A549 (cell line): ENCODE results near the gene RAB3IL1. TPM values are rescaled to one million over a fixed set of nuclear protein-coding genes. Genes with fewer than 3 reads are reported as not detected.

Experiments
- ATAC-seq, 2 experiments: fragments of 200-7000 bp in 1 of 2; fragments of >200 bp in 1 of 2; cut with Nextera tagmentation in 1 of 2; cut with Tn5 transposase in 1 of 2; 3 replicates each; pipeline versions ENCODE4 v1.8.0 to v1.9.1; 2018 to 2020; ENCODE audit warnings: mild to moderate bottlenecking in 1 of 2, moderate library complexity in 1 of 2
- CTCF ChIA-PET: fragments of 300-600 bp; sonication (Branson Sonifier 250); formaldehyde crosslinking; extraction: SDS; loops from one replicate; lab custom pipeline; 2021; ENCODE audit warnings: antibody characterized with exemption, inconsistent platforms; lab: Yijun Ruan, JAX
- POLR2A ChIA-PET: fragments of 350-600 bp; formaldehyde crosslinking; extraction: SDS; loops from one replicate; lab custom pipeline; 2021; ENCODE audit warnings: antibody characterized with exemption, inconsistent platforms; lab: Yijun Ruan, JAX
- DNase-seq, 2 experiments: peaks; one replicate each; pipeline versions ENCODE4 v3.0.0 to v3.0.0-alpha.2; 2011 to 2016; ENCODE audit warnings: low read depth in 1 of 2, low spot score in 1 of 2
- FAIRE-seq: peaks from 2 replicates; lab custom pipeline; 2011; peaks lifted over from hg19 to GRCh38; lab: Jason Lieb, UNC
- H3K27ac ChIP-seq, 2 experiments: fragments of >200 bp; sonication (Bioruptor Twin); formaldehyde crosslinking; 3 replicates each; pipeline ENCODE4 v1.5.1; 2016 to 2017
- H3K4me1 ChIP-seq: fragments of >200 bp; sonication (Bioruptor Twin); formaldehyde crosslinking; 3 replicates; pipeline ENCODE4 v1.6.1; 2016
- H3K4me2 ChIP-seq: fragments of >200 bp; sonication (Bioruptor Twin); formaldehyde crosslinking; 3 replicates; pipeline ENCODE4 v1.6.1; 2016
- H3K4me3 ChIP-seq: fragments of >200 bp; sonication (Bioruptor Twin); formaldehyde crosslinking; 3 replicates; pipeline ENCODE4 v1.5.1; 2016
- H3K9me3 ChIP-seq: fragments of >200 bp; sonication (Bioruptor Twin); formaldehyde crosslinking; 3 replicates; pipeline ENCODE4 v1.6.1; 2016
- CBX8 ChIP-seq: fragments of 200-600 bp; sonication (generic); IDR thresholded peaks from 2 replicates; pipeline ENCODE4 v1.6.1; 2016
- CHD4 ChIP-seq: fragments of 200-600 bp; sonication (generic); IDR thresholded peaks from 2 replicates; pipeline ENCODE4 v1.6.1; 2016; ENCODE audit warnings: antibody characterized with exemption, mild to moderate bottlenecking, borderline replicate concordance
- ESRRA ChIP-seq: fragments of 150-350 bp; IDR thresholded peaks from 2 replicates; pipeline ENCODE4 v1.6.1; 2014; ENCODE audit warnings: mild to moderate bottlenecking, low read length, borderline replicate concordance
- FOXS1 ChIP-seq: fragments of 250-450 bp; sonication (Bioruptor Pico); IDR thresholded peaks from 2 replicates; pipeline ENCODE4 v1.5.0; 2020; ENCODE audit warnings: mild to moderate bottlenecking, moderate library complexity
- HOXB13 ChIP-seq: fragments of 250-450 bp; sonication (Bioruptor Pico); IDR thresholded peaks from 2 replicates; pipeline ENCODE4 v1.5.0; 2020; ENCODE audit warnings: low read depth, mild to moderate bottlenecking, moderate library complexity
- HOXB5 ChIP-seq: fragments of 250-450 bp; sonication (Bioruptor Pico); IDR thresholded peaks from 2 replicates; pipeline ENCODE4 v1.5.0; 2020; ENCODE audit warnings: mild to moderate bottlenecking, moderate library complexity
- JUN ChIP-seq, 2 experiments: fragments of >200 bp; sonication (Bioruptor Twin); formaldehyde crosslinking; IDR thresholded peaks; 2 replicates in 1 of 2; 3 replicates in 1 of 2; pipeline ENCODE4 v1.6.1; 2016 to 2017
- NFE2L2 ChIP-seq: fragments of 150-350 bp; conservative IDR thresholded peaks from 2 replicates; pipeline ENCODE4 v1.6.1; 2014; ENCODE audit warnings: low read length
- PHF8 ChIP-seq: fragments of 200-600 bp; sonication (generic); IDR thresholded peaks from 2 replicates; pipeline ENCODE4 v1.6.1; 2016; ENCODE audit warnings: low read depth, mild to moderate bottlenecking, antibody characterized with exemption, moderate library complexity, borderline replicate concordance
- POLR2AphosphoS2 ChIP-seq: conservative IDR thresholded peaks from 2 replicates; pipeline ENCODE4 v1.6.1; 2012; ENCODE audit warnings: low read length, improper control_type of control experiment, inconsistent platforms
- RCOR1 ChIP-seq: fragments of 150-350 bp; IDR thresholded peaks from 2 replicates; pipeline ENCODE4 v1.6.1; 2014; ENCODE audit warnings: antibody characterized with exemption, low read length, low read depth
- RFX5 ChIP-seq: fragments of 450-650 bp; IDR thresholded peaks from 2 replicates; pipeline ENCODE4 v1.7.1; 2014; ENCODE audit warnings: antibody characterized with exemption, mild to moderate bottlenecking, moderate library complexity
- SREBF2 ChIP-seq: fragments of 450-650 bp; IDR thresholded peaks from 2 replicates; pipeline ENCODE4 v1.6.1; 2014; ENCODE audit warnings: mild to moderate bottlenecking, moderate library complexity
- ZNF302 ChIP-seq: fragments of 250-450 bp; sonication (Bioruptor Pico); IDR thresholded peaks from 2 replicates; pipeline ENCODE4 v1.9.0; 2021; ENCODE audit warnings: inconsistent platforms, mild to moderate bottlenecking, moderate library complexity
- WGBS: methylation state at CpG from one replicate; pipeline ENCODE4 v1.1.6; 2017; ENCODE audit errors: missing lambda C conversion rate; 5-methylcytosine and 5-hydroxymethylcytosine counted together
- polyA plus RNA-seq, 4 experiments: library from polyadenylated mRNA; depleted of rRNA in 3 of 4; stranded (reverse); fragments of >200 nt; fragmentation: RNase III in 1 of 4; extraction: RNeasy Plus Mini Kit Qiagen cat#74134 plus additional on column Dnase treatment in 1 of 4; gene quantifications; 2 replicates in 3 of 4; 3 replicates in 1 of 4; pipeline ENCODE4 v1.2.3, GENCODE V29; 2011 to 2017
- TF ChIP-seq, protein P1 (sequence below): IDR thresholded peaks from 2 replicates; pipeline ENCODE4 v1.6.1; 2012
- TF ChIP-seq, protein P2 (sequence below): fragments of 250-450 bp; sonication (Bioruptor Pico); IDR thresholded peaks from 2 replicates; pipeline ENCODE4 v1.5.0; 2021; ENCODE audit warnings: mild to moderate bottlenecking, moderate library complexity, borderline replicate concordance
- TF ChIP-seq, protein P3 (sequence below): fragments of 150-350 bp; IDR thresholded peaks from 2 replicates; pipeline ENCODE4 v1.6.1; 2014; ENCODE audit warnings: low read depth, mild to moderate bottlenecking, low read length
- TF ChIP-seq, protein P4 (sequence below): fragments of 200-600 bp; sonication (generic); IDR thresholded peaks from 2 replicates; pipeline ENCODE4 v1.6.1; 2016; ENCODE audit warnings: antibody characterized with exemption, mild to moderate bottlenecking, moderate library complexity

RAB3IL1 gene
- polyA plus RNA-seq, 2 of the 4 experiments (the other 2 are of a cell fraction): 5.8 to 6.2 TPM

DNA sequence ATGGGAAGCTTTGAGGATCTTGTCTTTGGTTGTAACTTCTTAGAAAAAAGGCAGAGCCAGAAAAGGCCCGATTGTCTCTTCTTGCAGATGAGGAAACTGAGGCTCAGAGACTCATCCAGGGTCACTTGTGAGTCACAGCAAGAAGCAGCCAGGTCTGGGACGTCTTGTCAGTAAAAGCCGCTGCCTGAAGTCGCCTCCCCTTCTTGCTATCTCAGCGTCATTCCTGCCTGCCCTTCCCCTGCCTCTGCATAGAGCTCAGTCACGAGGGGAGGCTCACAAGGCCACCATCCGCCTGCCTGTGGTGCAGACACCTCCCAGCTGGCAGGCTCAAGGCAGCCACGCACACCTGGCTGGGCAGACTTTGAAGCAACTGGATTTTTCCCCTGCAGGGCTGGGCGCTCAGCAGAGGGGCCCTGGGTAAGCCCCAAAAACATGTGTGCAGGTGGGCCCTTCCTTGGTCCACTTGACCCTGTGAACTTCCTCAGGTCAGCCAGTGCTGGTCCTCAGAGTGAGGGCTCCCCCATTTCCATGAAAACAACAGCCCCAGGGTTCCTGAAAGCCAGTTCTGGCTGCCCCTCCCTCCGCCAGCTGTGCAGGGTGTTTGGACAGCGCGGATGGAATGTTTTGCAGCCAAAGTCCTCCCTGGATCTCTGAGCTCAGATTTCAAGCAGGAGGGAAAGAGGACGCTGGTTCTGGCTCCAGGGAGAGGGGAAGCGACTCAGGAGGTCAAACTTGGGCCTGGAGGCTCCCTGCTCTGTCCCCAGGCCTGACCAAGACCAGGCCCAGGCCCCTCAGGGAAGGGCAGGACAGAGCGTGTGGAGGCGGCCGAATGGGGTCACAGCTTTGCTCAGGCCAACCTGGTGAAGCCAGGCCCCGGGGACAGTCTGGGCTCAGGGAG, 6.0 kb upstream of the RAB3IL1 start:
- WGBS: 60% methylated on average over 17 of the region's 18 CpGs
- ChIA-PET CTCF (interaction anchor here (0.7 to 6.1 kb wide), 6 partner anchors 13 to 184 kb away, joined by 4 to 60 read pairs (median 16); no protein-coding TSS in a partner anchor), POLR2A (no interaction called here)
- peak overlapping the region; percentile 31 to 53; a peak in 4 of 6 replicates for H3K27ac ChIP-seq
- no peak for TF ChIP-seq CBX8
- no peak for TF ChIP-seq SREBF2
- no peak for TF ChIP-seq POLR2AphosphoS2
- TF ChIP-seq, protein P1, sequence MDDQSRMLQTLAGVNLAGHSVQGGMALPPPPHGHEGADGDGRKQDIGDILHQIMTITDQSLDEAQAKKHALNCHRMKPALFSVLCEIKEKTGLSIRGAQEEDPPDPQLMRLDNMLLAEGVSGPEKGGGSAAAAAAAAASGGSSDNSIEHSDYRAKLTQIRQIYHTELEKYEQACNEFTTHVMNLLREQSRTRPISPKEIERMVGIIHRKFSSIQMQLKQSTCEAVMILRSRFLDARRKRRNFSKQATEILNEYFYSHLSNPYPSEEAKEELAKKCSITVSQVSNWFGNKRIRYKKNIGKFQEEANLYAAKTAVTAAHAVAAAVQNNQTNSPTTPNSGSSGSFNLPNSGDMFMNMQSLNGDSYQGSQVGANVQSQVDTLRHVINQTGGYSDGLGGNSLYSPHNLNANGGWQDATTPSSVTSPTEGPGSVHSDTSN: no peak
- TF ChIP-seq ESRRA: no peak
- TF ChIP-seq, protein P2, sequence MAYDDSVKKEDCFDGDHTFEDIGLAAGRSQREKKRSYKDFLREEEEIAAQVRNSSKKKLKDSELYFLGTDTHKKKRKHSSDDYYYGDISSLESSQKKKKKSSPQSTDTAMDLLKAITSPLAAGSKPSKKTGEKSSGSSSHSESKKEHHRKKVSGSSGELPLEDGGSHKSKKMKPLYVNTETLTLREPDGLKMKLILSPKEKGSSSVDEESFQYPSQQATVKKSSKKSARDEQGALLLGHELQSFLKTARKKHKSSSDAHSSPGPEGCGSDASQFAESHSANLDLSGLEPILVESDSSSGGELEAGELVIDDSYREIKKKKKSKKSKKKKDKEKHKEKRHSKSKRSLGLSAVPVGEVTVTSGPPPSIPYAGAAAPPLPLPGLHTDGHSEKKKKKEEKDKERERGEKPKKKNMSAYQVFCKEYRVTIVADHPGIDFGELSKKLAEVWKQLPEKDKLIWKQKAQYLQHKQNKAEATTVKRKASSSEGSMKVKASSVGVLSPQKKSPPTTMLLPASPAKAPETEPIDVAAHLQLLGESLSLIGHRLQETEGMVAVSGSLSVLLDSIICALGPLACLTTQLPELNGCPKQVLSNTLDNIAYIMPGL (CRISPR knock-in tag): no peak
- no peak for TF ChIP-seq FOXS1 (CRISPR knock-in tag)
- TF ChIP-seq HOXB5 (CRISPR knock-in tag): no peak
- TF ChIP-seq PHF8: no peak
- TF ChIP-seq, protein P3, sequence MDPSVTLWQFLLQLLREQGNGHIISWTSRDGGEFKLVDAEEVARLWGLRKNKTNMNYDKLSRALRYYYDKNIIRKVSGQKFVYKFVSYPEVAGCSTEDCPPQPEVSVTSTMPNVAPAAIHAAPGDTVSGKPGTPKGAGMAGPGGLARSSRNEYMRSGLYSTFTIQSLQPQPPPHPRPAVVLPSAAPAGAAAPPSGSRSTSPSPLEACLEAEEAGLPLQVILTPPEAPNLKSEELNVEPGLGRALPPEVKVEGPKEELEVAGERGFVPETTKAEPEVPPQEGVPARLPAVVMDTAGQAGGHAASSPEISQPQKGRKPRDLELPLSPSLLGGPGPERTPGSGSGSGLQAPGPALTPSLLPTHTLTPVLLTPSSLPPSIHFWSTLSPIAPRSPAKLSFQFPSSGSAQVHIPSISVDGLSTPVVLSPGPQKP: no peak
- no peak for TF ChIP-seq RCOR1
- TF ChIP-seq ZNF302 (CRISPR knock-in tag): no peak
- no peak for TF ChIP-seq RFX5
- TF ChIP-seq NFE2L2: no peak
- no peak for TF ChIP-seq CHD4
- no peak for TF ChIP-seq HOXB13 (CRISPR knock-in tag)
- TF ChIP-seq, protein P4, sequence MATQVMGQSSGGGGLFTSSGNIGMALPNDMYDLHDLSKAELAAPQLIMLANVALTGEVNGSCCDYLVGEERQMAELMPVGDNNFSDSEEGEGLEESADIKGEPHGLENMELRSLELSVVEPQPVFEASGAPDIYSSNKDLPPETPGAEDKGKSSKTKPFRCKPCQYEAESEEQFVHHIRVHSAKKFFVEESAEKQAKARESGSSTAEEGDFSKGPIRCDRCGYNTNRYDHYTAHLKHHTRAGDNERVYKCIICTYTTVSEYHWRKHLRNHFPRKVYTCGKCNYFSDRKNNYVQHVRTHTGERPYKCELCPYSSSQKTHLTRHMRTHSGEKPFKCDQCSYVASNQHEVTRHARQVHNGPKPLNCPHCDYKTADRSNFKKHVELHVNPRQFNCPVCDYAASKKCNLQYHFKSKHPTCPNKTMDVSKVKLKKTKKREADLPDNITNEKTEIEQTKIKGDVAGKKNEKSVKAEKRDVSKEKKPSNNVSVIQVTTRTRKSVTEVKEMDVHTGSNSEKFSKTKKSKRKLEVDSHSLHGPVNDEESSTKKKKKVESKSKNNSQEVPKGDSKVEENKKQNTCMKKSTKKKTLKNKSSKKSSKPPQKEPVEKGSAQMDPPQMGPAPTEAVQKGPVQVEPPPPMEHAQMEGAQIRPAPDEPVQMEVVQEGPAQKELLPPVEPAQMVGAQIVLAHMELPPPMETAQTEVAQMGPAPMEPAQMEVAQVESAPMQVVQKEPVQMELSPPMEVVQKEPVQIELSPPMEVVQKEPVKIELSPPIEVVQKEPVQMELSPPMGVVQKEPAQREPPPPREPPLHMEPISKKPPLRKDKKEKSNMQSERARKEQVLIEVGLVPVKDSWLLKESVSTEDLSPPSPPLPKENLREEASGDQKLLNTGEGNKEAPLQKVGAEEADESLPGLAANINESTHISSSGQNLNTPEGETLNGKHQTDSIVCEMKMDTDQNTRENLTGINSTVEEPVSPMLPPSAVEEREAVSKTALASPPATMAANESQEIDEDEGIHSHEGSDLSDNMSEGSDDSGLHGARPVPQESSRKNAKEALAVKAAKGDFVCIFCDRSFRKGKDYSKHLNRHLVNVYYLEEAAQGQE: no peak
- no peak for TF ChIP-seq JUN (IDR thresholded peaks at IDR 0.05)
- FAIRE-seq: no peak
- H3K4me3 ChIP-seq: no peak overlapping the region
- H3K4me1 ChIP-seq: peaks cover 28% of the 10 kb centered on the region
- ATAC-seq: peak in 1 of 2 experiments; percentile 11; a peak in 2 of 6 replicates
- H3K9me3 ChIP-seq: no peaks in the 10 kb centered on the region
- DNase-seq: no peak
- H3K4me2 ChIP-seq: peak overlapping the region; percentile 23; the same call in 1 of the 3 replicates
